HG03108 (cell line): ENCODE measurements around the gene SLF2.

Experiments
- ATAC-seq: cut with Tn5 transposase; IDR thresholded peaks from one replicate; pipeline ENCODE4 v1.9.1; 2021; ENCODE audit warnings: moderate library complexity; ENCODE audit not compliant: unreplicated experiment

The SLF2 gene

DNA sequence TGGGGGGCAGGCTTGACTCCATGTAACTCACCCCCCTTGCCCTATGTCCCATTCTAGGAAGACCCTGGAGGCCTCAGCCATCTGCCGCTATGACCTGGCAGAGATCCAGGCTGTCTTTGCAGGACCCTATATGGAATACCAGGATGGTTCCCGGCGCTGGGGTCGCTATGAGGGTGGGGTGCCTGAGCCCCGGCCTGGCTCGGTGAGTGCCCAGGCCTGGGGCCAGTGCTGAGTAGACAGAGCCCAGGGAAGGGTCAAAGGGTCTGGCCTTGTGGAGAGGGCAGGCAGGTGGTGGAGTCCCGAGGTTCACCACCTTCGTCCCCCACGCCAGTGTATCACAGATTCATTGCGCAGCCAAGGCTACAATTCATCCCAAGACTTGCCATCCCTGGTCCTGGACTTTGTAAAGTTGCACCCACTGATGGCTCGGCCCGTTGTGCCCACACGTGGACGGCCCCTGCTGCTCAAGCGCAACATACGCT, 67.1 kb downstream of the SLF2 start:
- no peak for ATAC-seq

- ATAC-seq, result no peak
Measured at GRCh38 chr10:100980311-100980710, 67.5 kb downstream of the SLF2 start.

GRCh38 chr10:100980711-100981110, 67.9 kb downstream of the SLF2 start:
- no peak for ATAC-seq

DNA sequence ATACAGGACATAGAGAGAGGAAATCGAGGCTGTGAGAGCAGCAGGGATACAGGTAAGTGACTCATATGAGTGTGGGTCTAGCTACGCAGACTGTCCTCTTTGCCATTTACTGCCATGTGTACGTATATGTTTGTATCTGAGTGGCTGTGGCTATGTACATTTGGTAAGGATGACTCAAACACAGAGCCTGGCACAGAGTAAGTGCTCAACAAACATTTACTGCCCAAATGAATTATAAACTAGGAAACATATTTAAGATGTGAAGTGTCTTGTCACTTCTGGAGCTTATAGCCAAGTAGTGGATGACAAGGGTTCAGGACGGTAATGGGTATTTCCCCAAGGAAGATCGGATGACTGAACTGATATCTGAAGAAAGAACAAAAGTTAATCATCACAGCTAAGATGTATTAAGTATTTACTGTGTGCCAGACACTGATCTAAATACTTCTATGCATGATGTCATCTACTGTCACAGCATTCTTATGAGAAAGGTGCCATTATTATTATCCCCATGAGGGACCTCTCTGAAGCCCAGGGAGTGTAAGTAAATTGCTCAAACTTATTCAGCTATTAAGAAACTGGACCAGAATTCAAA, 68.5 kb downstream of the SLF2 start:
- ATAC-seq, result no peak

GRCh38 chr10:100982916-100983830, 70.4 kb downstream of the SLF2 start:
- no peak for ATAC-seq

DNA sequence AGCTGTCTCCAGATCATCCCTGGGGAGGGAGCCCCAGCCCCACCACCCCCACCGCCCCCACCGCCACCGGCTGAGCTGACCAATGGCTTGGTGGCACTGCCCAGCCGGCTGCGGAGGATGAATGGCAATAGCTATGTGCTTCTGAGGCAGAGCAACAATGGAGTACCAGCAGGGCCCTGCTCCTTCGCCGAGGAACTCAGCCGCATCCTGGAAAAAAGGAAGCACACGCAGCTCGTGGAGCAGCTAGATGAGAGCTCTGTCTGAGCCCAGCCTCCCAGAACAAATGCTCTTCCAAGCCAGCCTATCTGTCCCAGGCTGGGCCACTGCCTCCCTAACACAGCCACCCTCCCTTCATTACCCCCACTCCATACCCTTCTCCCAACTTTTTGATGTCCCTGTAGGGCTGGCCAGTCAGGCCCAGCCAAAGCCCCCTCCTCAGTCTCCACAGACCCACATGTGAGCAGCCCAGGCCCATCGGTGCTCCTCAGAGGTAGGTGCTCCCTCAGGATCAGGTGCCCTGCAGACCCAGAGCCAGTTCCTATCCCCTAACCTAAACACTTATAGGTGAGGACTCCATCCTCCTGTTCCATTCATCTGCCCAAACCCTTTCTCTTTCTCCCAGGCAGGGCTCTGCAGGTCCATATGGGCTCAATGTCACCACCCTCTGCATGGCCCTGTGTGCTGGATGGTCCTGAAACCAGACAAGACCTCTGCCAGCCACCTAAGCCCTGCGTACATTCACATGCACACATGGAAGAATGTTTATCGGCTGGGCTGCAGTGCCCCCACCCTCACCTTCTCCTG, 71.3 kb downstream of the SLF2 start:
- ATAC-seq, result no peak

DNA sequence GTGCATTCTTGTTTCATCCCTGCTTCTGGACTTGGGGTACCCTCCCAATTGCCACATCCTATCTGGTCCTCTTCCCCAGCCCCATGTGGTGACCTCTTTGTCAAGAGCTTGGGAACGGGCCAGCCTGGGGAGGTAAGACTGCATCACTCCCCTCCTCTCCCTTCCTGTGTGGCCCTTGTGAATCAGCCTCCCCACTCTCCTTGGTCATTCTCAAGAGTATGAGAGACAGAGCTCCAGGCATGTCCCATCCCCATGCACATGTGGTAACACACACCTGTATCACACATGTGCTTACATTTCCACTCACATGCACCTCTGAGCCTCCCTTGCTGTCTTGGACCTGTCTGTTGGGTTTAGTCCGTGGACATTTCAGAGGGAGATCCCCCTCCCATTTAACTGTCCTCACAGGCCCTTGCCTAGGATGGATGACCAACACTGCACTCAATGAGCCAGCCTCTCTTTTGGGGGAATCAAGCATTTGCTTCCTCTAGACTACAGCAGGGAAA, 72.0 kb downstream of the SLF2 start:
- no peak for ATAC-seq

- no peak for ATAC-seq
Measured at GRCh38 chr10:100985336-100985735, 72.6 kb downstream of the SLF2 start.

GRCh38 chr10:100986623-100986951, 73.8 kb downstream of the SLF2 start:
- ATAC-seq, result no peak

GRCh38 chr10:100986952-100987684, 74.4 kb downstream of the SLF2 start, which contains the start of the genes MRPL43 and TWNK:
TSS of gene MRPL43 (minus strand) at chr10:100987497. CDS start at chr10:100987443, 54 bp downstream.
TSS of gene TWNK (plus strand) at chr10:100987543. CDS start at chr10:100988211, 668 bp downstream.
- ATAC-seq, result peak; percentile 57

DNA sequence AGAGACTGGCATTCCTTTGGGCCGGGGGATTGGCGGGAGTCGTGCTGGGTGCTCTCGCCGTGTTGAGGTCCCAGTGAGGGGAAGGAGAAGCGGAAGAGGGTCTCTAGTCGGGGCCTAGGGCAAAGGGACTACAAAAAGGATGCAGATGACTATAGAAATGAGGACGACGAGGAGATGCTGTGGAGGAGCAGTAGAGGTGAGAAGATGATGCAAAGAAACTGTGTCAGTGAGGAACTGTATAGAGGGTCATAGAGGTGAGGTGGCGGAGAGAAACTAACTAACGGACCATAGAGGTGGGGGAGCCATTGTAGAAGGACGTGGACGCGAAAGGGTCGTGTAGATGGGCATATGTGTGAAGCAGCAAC, 74.9 kb downstream of the SLF2 start:
- no peak for ATAC-seq

DNA sequence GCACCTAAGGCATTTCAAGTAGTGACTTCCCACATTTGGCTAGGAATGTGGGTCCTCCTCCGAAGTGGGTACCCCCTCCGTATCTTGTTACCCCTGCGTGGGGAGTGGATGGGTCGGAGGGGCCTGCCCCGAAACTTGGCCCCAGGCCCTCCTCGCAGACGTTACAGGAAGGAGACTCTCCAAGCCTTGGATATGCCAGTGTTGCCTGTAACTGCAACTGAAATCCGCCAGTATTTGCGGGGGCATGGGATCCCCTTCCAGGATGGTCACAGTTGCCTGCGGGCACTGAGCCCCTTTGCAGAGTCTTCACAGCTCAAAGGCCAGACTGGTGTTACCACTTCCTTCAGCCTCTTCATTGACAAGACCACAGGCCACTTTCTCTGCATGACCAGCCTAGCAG, 75.4 kb downstream of the SLF2 start:
- no peak for ATAC-seq

- ATAC-seq, result no peak
Measured at GRCh38 chr10:100989088-100989487, 76.3 kb downstream of the SLF2 start.

GRCh38 chr10:100993986-100994708, 81.4 kb downstream of the SLF2 start:
- ATAC-seq, result no peak

- ATAC-seq, result no peak
Measured at GRCh38 chr10:100995181-100995580, 82.4 kb downstream of the SLF2 start.

DNA sequence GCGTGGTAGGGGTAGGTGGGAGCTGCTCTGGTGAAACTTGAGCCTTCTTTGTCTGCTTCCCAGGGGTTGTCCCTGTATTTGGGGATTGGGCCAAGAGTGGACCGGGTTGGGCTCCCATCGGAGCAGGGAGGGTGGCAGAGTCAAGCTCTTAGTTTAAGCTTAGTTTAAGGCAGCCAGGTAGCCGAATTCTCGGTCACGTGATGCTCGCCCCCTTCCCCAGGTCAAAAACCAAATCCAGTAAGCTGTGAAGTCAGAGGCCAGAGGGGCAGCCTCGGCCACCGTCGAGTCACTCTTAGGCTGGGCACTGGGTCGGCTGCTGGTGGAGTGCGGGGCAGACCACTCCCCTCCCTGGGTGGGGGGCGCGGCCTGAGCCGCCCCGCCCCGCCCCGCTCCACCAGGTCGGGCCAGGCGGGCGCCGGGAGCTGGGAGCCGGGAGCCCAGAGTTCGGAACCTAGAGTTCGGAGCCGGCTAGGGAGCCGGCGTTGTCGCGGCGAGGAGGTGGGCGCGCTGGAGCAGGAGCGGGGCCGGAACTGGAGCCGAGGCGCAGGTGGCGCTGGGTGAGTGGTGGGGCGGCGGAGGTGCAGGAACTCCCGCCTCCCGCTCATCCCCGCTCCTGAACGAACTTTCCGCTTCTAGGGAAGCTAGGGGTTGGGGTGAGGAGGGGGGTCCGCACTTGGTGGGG, 84.1 kb downstream of the SLF2 start:
- peak; percentile 1 for ATAC-seq

- ATAC-seq, result peak; percentile 26
Measured at GRCh38 chr10:100997360-100998182, 84.8 kb downstream of the SLF2 start.

DNA sequence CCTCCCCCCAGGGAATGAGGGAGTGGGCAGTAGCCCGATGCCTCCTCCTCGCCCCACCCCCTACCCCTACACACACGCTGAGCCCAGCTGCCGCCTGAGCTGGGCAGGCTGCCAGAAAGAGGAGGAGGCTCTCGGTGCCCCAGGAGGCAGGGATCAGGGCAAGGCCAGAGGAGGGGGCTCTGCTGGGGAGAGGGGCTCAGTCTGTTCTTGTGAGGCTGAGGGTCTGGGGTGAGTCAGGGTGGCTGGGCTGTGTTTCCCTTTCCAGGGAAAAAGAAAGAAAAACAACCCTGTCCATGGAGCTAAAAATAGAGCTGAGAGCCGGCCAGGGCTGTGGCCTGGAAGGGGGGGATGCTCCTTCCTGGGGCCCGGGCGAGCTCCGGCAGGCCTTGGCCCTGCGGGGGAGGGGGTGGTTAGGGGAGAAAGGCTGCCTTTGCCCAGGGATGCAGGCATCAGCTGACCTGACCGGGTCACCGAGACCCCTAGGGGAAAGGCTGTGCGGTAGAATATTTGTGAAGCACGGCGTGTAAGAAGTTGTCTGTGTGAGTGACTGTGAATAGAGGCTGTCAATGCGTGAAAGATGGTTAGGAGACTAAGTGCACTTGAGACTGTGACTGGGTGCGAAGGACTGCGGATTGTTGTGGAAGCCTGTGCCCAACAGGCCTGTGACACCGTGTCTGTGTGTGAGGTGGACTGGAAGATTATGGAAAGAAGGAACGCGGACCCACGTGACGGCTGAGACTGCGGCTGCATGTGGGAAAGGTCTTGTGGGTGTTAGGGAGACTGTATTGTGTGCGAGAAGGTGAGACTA, 85.6 kb downstream of the SLF2 start:
- peak; percentile 25 for ATAC-seq
